NCI-H146 (cell line): Measurements from ENCODE around the gene TMEM254.
"Not testable (repeated sequence)": the region's sequence is repeated elsewhere in the genome, so short reads cannot be mapped to it uniquely, and the experiment has no call there.

ENCODE experiments used
- DNase-seq: peaks from one replicate; lab custom pipeline; 2025; lab: John Stamatoyannopoulos, UW

TMEM254 gene

DNA sequence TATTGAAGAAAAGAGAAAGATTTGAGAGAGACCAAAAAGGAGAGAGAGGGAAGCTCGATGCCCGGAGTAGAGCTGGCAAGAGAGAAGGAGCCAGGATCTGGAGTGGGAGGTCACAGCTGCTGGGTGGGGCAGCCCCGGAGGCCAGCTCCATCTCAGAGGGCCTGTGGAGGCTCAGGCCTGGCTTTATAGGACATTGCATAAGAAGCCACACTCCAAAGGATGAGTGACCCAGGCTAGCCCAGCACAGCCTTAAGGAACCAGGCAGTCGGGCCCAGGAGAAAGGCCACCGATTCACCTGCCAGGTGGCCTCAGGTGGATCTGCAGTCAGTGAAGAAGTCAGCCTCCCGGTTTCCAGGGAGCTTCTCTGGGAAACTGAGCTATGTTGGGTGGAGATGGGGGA lies 54.7 kb downstream of the TMEM254 start:
- no peak for DNase-seq

DNA sequence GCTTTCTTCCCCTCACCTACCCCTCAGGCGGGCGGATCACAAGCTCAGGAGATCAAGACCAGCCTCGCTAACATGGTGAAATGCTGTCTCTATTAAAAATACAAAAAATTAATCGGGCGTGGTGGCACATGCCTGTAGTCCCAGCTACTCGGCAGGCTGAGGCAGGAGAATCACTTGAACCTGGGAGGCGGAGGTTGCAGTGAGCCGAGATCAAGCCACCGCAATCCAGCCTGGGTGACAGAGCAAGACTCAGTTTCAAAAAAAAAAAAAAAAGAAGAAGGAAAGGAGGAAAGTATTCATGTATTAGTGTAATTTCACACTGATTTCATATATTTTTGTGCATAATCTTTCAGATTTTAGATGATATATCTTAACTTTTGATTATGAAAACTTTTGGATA lies 55.2 kb downstream of the TMEM254 start:
- DNase-seq: not testable (repeated sequence)

DNA sequence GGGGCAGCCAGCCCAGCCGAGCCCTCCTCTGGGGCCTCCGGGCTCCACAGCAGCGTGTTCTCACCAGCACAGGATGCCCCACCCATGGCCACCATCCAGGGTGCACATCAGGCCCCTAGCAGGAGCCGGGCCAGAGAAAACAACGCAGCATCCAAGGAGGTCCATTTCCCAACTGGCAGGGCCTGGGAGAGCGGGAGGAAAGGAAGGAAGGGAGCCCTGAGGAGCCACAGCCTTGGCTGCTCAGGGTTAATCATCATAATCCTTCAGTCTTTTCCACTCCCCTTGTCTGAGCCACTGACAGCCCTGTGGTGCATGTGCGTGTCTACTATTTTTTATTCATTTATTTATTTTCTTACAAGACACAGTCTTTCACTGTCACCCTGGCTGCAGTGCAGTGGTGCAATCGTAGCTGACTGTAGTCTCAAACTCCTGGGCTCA lies 57.7 kb downstream of the TMEM254 start:
- DNase-seq: no peak

DNA sequence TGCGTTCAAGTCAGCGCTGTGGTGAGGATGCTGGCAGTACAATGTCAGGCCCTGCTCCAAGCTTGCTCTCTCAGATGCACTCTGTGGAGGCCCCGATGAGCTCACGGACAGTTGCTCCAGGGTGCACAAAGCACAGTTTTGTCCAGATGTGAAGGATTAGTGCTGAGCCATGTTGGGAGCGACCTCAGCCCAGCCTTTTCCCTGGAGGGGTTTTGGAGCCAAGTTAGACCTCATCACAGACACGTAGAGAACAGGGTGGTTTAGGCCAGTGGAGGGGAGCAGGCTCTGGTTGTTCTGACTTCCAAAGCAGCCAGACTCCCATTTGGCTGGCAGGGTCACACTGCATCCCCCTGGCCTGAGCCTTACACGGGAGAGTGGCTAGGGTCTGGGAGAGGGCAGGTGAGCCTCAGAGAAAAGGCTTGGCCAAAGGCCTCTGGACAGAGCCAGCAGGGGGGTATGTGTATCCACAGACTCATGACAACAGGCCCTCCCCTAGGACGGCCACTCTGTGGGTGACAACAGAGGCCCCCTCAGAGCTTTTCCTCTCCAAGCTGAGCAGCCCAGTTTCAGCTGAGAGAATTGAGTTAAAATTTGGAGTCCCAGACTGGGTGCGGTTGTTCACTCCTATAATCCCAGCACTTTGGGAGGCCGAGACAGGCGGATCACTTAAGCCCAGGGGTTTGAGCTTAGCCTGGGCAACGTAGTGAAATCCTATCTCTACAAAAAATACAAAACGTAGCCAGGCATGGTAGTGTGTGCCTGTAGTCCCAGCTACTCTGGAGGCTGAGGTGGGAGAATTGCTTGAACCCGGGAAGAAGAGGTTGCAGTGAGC lies 58.8 kb downstream of the TMEM254 start:
- DNase-seq: no peak

DNA sequence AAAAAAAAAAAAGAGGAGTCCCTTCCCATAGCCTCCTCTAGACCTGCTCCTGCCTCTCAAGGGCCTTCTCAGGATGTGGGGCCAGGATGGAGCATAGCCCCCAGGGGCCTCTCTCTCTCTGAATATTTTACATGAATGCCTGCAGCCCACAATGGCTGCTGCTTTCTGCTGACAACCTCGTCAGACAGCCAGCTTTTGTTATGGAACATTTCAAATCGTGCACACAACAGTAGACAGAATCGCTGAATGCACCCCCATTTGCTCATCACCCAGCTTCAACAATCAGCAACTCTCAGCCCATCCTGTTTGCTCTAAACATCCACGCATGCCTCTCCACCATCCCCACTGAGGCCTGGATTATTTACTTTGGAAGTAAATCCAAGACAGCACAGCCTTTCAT lies 59.5 kb downstream of the TMEM254 start:
- DNase-seq: no peak

DNA sequence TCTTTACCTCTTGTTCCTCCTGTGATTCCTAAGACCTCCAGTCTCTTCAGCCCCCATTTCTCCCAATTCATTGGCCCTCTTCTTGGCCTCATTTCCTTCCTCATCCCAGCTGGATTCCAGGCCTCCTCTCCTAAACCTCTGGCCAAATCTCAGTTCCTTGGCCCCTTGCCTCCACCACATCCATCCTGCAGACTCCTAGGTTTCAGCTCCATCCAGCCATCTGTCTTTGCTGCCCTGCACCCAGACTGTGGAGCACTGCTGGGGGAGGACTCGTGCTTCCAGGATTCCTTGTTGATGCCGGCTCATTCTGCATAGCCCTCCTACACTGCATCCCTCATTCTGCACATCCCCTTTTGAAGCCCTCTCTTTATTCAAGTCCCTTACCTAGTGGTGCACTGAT lies 60.8 kb downstream of the TMEM254 start:
- DNase-seq: no peak

DNA sequence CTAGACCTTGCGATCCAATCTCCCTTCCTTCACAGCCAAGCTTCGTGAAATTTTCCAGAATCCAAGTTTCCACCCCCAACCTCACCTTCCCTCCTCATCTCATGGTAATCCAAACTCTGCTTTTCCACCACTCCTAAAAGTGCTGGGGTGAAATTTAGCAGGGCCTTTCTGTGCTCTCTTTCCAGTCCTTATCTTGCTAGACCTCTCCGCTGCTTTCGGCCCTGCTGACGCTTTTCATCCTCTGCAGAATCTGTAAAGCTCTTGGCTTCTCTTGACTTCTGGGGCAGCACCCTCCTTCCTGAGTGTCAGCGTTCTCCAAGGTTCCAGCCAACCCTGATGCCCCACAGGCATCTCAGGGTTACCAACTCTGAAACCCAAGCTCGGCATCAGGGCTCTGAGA lies 61.8 kb downstream of the TMEM254 start:
- no peak for DNase-seq

DNA sequence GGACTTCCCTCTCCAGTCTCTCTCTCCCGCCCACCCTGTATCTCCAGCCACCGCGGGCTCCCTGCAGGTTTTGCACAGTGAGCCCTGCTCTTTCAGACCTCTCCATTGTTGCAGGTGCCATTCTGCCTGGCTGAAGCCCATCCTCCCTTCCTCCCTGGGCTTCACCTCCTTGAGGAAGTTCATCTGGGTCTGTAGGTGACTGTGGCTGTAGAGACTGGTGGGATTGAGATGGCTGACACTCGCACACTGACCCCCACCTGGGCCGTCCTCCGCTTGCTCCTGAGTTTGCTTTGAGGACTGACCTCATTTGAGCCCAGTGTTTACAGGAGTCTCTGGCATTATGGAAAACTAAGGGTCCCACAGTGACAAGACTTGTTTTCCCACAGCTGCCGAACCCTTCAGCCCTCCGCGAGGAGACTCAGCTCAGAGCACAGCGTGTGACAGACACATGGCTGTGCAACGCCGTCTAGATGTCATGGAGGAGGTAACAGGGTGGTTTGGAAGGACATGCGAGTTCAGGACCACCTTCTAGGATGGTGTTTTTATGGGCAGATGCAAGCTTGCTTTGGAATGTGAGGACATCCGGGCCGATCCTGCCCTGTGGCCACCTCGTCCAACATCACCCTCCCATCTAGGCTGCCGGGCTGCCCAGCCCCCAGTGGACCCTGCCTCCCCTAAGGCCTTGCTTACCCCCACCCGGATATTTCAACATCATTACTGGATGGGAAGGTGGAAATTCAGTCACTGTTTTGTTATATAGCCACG lies 63.4 kb downstream of the TMEM254 start:
- DNase-seq: peak; percentile 43
